ENCODE data around the gene PUM1. TPM values are rescaled to one million over a fixed set of nuclear protein-coding genes. Genes with fewer than 3 reads are reported as not detected.

PUM1 gene
- total RNA-seq, 1 donor from 2014 or later = 188 TPM

DNA sequence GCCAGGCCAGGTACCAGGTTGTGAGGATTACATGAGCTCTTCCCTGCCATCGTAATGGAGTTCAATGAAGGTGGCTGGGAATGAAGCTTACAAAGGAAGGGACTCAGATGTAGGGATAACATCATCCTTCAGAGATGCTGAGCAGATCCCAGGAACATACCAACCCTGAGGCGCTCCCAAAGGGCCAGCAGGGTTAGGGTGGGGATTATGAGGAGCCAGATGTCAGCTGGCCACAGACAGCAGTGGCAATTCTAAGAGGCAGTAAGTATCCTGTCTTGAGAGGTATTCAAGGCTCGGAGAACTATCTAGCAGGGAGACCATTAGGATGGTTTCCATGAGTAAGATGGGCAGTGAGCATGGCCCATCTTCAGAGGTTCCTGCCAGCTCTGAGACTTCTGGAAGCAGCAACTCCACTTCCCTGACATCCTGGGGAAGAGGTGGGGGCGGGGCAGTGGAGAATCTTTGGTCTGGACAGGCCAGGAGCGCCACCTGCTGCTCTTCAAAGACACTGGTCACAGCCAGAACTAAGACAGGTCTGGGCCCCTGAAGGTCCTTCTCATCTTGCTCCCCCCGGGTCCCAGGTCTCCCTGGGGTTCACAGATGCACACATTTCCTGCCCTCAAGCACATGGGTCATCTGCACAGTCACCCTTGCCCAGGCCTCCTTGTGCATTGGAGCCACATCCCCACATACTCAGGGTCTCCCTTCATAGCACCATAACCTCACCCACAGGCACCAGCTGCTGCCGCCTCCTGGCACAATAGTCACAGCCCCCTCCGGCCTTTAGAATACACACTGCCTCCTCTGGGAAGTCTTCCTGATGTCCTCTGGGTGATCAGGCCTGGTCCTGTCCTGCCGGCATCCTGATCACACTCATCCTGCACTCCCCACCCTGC is 154.2 kb downstream of the PUM1 start:
- Mint-ChIP-seq H3K9me3 (ENCODE audit: unreplicated experiment) (peaks cover 11% of the 10 kb centered on the region), H3K4me1 (ENCODE audit: low read depth, unreplicated experiment) (peaks cover 24% of the 10 kb centered on the region), H3K27ac (ENCODE audit: unreplicated experiment) (peak overlapping the region; percentile 12), H3K36me3 (ENCODE audit: unreplicated experiment) (no peaks in the 10 kb centered on the region), H3K4me3 (ENCODE audit: unreplicated experiment) (no peak overlapping the region), H3K27me3 (ENCODE audit: unreplicated experiment) (peaks cover 16% of the 10 kb centered on the region)
- TF ChIP-seq, protein P1, sequence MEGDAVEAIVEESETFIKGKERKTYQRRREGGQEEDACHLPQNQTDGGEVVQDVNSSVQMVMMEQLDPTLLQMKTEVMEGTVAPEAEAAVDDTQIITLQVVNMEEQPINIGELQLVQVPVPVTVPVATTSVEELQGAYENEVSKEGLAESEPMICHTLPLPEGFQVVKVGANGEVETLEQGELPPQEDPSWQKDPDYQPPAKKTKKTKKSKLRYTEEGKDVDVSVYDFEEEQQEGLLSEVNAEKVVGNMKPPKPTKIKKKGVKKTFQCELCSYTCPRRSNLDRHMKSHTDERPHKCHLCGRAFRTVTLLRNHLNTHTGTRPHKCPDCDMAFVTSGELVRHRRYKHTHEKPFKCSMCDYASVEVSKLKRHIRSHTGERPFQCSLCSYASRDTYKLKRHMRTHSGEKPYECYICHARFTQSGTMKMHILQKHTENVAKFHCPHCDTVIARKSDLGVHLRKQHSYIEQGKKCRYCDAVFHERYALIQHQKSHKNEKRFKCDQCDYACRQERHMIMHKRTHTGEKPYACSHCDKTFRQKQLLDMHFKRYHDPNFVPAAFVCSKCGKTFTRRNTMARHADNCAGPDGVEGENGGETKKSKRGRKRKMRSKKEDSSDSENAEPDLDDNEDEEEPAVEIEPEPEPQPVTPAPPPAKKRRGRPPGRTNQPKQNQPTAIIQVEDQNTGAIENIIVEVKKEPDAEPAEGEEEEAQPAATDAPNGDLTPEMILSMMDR (IDR thresholded peaks at IDR 0.05; ENCODE audit: partially characterized antibody, unreplicated experiment) = peak; percentile 52
- DNase-seq = peak; percentile 92

GRCh38 chr1:30909365-30910068 is 156.0 kb downstream of the PUM1 start:
- H3K27ac Mint-ChIP-seq (ENCODE audit: unreplicated experiment) = no peak overlapping the region
- no peak for DNase-seq
- H3K9me3 Mint-ChIP-seq (ENCODE audit: unreplicated experiment) = peaks cover 14% of the 10 kb centered on the region
- peaks cover 16% of the 10 kb centered on the region for H3K27me3 Mint-ChIP-seq (ENCODE audit: unreplicated experiment)
- H3K4me3 Mint-ChIP-seq (ENCODE audit: unreplicated experiment) = peak overlapping the region; percentile 92
- H3K4me1 Mint-ChIP-seq (ENCODE audit: low read depth, unreplicated experiment) = peaks cover 28% of the 10 kb centered on the region
- TF ChIP-seq, protein P1 (IDR thresholded peaks at IDR 0.05; ENCODE audit: partially characterized antibody, unreplicated experiment) = no peak
- no peaks in the 10 kb centered on the region for H3K36me3 Mint-ChIP-seq (ENCODE audit: unreplicated experiment)

- peaks cover 14% of the 10 kb centered on the region for H3K9me3 Mint-ChIP-seq (ENCODE audit: unreplicated experiment)
Observed at GRCh38 chr1:30908696-30909364, 156.7 kb downstream of the PUM1 start, which contains the start of gene SDC3. Gene SDC3 (minus strand): TSS chr1:30908758. CDS start chr1:30908586, 172 bp downstream.

GRCh38 chr1:30908316-30908695 is 157.2 kb downstream of the PUM1 start:
- Mint-ChIP-seq H3K27ac (ENCODE audit: unreplicated experiment) (no peak overlapping the region), H3K4me1 (ENCODE audit: low read depth, unreplicated experiment) (peaks cover 33% of the 10 kb centered on the region)

More at GRCh38 chr1:30908696-30909364, 156.7 kb downstream of the PUM1 start, which contains the start of gene SDC3:
- TF ChIP-seq, protein P1 (IDR thresholded peaks at IDR 0.05; ENCODE audit: partially characterized antibody, unreplicated experiment) = no peak
- DNase-seq = no peak
- Mint-ChIP-seq H3K27me3 (ENCODE audit: unreplicated experiment) (peaks cover 16% of the 10 kb centered on the region), H3K36me3 (ENCODE audit: unreplicated experiment) (no peaks in the 10 kb centered on the region), H3K4me1 (ENCODE audit: low read depth, unreplicated experiment) (peaks cover 31% of the 10 kb centered on the region), H3K27ac (ENCODE audit: unreplicated experiment) (peak within 1 kb of the TSS; percentile 86), H3K4me3 (ENCODE audit: unreplicated experiment) (peak within 1 kb of the TSS; percentile 92)

More at GRCh38 chr1:30908316-30908695, 157.2 kb downstream of the PUM1 start:
- H3K4me3 Mint-ChIP-seq (ENCODE audit: unreplicated experiment) = no peak overlapping the region
- H3K9me3 Mint-ChIP-seq (ENCODE audit: unreplicated experiment) = peaks cover 14% of the 10 kb centered on the region
- no peaks in the 10 kb centered on the region for H3K36me3 Mint-ChIP-seq (ENCODE audit: unreplicated experiment)
- no peak for DNase-seq
- peaks cover 13% of the 10 kb centered on the region for H3K27me3 Mint-ChIP-seq (ENCODE audit: unreplicated experiment)
- TF ChIP-seq, protein P1 (IDR thresholded peaks at IDR 0.05; ENCODE audit: partially characterized antibody, unreplicated experiment) = no peak
